ENCODE results near the gene ST7.

- TF ChIP-seq CTCF (IDR thresholded peaks at IDR 0.05; ENCODE audit: insufficient read depth, low read depth, low read length): no peak
- TF ChIP-seq EZH2 (IDR thresholded peaks at IDR 0.05; ENCODE audit: insufficient read depth, low read length): no peak
These were observed 46.0 kb downstream of the ST7 start for GRCh38 chr7:116999311-116999710.
